Panc1 (cell line): ENCODE results near the gene RAC3.

Experiments
- POLR2AphosphoS5 ChIP-seq: IDR thresholded peaks from 2 replicates; pipeline ENCODE4 v1.6.1; 2012; ENCODE audit warnings: mild to moderate bottlenecking, low read depth, low read length, moderate library complexity
- SIN3A ChIP-seq: IDR thresholded peaks from 2 replicates; pipeline ENCODE4 v1.6.1; 2012; ENCODE audit warnings: low read depth, mild to moderate bottlenecking, low read length, moderate library complexity, borderline replicate concordance; ENCODE audit not compliant: insufficient read depth
- TF ChIP-seq, protein P1 (sequence below): fragments of 450-650 bp; IDR thresholded peaks from 2 replicates; pipeline ENCODE4 v1.5.1; 2017; ENCODE audit warnings: mild to moderate bottlenecking

DNA sequence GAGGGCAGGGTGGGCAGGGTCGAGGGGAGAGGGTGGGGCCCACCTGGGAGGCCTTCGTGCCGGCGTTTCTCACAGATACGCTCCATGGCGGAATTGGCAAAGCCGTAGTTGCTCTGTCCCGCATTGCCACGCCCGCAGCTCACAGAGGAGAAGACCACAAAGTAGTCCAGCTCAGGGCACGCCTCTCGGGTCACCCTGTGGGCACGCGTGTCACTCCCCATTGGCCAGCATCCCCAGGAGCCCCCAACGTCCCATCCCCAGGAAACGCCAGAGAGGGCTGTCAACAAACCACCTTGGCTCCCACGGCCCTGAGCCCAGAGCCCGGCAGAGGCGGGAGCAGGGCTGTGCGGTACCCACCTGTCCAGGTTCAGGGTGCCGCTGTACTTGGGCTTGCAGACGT is 50.5 kb downstream of the RAC3 start:
- TF ChIP-seq, protein P1, sequence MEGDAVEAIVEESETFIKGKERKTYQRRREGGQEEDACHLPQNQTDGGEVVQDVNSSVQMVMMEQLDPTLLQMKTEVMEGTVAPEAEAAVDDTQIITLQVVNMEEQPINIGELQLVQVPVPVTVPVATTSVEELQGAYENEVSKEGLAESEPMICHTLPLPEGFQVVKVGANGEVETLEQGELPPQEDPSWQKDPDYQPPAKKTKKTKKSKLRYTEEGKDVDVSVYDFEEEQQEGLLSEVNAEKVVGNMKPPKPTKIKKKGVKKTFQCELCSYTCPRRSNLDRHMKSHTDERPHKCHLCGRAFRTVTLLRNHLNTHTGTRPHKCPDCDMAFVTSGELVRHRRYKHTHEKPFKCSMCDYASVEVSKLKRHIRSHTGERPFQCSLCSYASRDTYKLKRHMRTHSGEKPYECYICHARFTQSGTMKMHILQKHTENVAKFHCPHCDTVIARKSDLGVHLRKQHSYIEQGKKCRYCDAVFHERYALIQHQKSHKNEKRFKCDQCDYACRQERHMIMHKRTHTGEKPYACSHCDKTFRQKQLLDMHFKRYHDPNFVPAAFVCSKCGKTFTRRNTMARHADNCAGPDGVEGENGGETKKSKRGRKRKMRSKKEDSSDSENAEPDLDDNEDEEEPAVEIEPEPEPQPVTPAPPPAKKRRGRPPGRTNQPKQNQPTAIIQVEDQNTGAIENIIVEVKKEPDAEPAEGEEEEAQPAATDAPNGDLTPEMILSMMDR: no peak
- no peak for TF ChIP-seq POLR2AphosphoS5
- no peak for TF ChIP-seq SIN3A
